HG03432 (cell line): ENCODE data around the gene FAM174C.

Experiments used
- ATAC-seq: cut with Tn5 transposase; IDR thresholded peaks from one replicate; pipeline ENCODE4 v1.9.1; 2021; ENCODE audit warnings: mild to moderate bottlenecking, moderate library complexity; ENCODE audit not compliant: unreplicated experiment

The FAM174C gene

DNA sequence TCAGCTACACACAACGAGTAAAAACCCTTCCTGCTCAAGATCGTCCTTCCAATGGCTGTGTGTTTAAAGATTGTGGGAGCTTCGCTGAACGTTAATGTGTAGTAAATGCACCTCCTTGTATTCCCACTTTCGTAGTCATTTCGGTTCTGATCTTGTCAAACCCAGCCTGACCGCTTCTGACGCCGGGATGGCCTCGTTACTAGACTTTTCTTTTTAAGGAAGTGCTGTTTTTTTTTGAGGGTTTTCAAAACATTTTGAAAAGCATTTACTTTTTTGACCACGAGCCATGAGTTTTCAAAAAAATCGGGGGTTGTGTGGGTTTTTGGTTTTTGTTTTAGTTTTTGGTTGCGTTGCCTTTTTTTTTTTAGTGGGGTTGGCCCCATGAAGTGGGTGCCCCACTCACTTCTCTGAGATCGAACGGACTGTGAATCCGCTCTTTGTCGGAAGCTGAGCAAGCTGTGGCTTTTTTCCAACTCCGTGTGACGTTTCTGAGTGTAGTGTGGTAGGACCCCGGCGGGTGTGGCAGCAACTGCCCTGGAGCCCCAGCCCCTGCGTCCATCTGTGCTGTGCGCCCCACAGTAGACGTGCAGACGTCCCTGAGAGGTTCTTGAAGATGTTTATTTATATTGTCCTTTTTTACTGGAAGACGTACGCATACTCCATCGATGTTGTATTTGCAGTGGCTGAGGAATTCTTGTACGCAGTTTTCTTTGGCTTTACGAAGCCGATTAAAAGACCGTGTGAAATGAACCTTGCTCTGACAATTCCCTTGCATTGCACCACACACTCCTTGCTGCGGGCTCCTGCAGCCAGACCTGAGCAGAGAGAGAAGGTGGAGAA is 2.7 kb upstream of the FAM174C start:
- no peak for ATAC-seq

DNA sequence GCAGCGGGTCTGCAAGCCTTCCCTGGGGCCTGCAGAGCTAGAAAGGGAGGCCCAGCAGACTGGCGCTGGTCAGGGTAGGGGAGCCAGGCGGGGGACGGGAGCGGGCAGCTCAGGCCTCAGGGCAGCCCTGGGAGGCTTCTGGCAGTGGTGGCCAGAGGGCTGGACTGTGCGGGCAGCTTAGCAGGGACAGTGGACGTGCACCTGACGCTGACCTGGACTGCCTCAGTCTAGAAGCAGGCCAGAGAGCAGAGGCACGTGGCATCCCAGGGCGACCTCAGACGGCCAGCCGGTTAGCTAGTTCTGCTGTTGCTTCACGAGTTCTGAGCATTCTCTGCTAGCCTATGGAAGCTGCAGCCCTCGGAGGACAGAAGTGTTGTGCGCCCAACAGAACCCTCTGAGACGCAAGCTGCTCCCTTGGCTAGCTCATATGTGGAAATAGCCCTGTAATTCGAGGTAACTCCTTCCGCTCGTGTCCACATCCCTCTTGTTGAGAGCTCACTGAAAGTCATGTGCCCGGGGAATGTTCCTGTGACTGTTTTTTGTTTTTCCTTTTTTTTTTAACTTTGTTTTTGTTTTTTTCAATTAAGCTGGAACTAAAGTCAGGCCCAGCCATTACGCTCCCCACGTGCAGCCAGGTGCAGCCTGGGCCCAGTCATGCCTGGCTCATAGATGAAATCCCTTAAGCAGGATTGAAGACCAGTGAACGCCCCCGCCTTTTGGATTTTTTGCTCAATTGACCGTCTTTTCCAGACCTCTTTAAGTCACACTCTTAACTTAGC is 1.9 kb upstream of the FAM174C start:
- no peak for ATAC-seq

DNA sequence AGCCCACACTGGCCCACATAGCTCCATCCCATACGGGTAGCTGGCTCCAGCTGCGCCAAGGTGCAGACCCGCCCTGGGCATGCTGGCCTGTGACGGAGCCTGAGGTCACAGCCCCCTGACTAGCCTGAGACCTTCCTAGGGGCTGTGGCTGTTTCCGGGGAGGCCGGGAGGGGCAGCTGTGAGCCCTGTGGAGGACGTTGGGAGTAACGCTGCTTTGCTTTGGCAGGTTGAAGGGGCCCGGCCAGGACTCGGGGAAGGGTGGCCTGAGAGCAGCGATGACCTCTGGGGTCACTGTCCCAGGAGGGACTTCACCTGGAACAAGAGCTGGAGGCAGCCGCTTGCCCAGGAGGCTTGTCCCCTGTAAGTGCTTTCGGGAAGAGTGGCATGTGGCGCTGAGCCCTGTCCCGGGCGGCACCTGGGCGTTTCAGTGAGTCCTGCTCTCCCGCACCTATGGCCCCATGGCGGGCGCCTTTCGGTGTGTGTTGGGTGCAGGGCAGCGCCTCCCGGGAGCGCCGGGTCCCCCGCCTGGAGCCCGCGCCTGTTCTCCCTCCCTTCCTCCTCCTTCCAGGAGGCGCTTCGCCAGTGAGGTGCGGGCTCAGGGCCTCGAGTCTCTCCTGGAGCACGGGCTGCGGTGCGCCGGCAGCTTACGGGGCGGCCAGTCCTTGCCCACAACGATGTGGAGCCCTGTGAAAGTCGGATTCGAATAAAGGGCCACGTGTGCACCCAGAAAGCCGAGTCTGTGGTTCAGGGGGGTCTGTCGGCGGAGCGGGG is 1.1 kb upstream of the FAM174C start:
- ATAC-seq: no peak

DNA sequence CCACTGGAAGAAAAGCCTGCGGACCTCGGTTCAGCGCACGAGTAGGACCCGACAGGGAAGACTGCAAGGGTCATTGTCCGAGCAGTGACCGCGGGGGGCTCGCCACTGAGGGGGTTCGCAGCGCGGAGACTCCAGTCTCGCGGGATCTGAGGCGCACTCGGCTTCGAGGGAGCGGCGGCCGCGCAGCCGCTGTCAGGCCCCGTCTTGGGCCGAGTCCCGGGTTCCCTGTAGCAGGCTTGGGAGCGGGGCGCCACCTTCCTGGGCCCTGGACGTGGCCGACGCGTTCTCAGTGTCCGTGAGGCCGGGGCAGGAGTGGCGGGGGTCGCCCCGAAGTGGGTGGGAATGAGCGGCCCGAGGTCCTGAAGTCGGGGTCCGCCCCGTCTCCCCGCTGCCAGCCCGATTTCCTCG is 474 bp upstream of the FAM174C start:
- no peak for ATAC-seq

DNA sequence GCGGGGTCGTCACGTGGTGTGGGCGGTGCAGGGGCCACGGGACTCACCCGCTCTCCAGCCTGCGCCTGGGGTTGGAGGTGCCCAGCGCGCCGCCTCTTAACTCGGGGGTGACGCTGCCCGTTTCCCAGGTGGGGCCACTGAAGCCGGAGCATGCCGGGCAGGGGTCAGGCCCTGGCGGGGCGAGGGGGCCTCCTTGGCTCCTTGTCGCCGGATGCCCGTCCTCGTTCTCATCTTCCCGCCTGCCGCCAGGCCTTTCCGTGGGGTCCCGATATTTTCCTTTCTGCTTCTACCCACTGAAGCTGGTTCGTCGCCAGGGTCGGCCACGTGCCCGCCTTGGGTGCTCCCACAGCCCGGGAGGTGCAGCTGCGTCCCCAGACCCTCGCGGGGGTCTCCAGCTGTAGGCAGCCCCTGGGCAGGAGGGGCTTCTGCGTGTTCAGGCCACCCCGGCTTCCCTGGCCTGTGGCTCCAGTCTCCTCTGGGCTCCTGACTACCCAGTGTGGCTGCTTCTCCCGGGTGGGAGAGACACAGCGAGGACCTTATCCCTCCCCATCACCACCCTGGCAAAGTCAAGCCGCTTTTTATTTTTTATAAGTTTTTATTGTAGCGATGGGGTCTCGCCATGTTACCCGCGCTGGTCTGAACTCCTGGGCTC is 772 bp downstream of the FAM174C start:
- ATAC-seq: no peak

DNA sequence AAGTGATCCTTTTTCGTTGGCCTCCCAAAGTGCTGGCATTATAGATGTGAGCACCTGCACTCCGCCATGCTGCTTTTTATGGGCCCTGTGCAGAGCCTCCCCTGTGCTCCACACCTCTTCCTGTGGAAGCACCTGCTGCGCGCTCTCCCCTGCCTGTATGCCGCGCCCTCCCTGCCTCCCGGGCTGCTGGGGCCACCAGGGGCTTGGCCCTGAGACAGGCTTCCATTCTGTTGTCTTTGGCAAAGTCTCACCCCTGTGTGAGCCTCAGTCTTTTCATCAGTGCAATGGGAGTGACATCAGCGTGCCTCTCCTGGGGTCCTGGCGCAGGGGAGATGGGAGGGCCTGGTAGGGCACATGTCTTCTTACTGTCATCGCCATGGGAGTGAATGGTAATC is 1.3 kb downstream of the FAM174C start:
- no peak for ATAC-seq

DNA sequence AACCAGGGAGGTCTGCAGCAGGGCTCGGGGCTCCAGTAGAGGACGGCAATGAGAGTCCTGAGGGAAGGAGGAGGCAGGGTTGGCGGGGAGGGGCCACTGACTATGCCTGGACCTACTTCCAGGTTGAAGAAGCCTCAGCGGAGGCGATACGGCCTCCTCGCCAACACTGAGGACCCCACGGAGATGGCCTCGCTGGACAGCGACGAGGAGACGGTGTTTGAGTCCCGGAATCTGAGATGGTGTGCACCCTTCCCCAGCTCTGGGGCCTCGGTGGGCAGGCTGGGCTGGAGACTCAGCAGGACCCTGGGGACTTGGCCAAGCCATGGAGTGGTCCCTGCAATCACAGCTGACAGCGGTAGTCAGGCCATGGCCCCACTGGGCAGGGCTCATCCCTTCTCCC is 1.7 kb downstream of the FAM174C start:
- no peak for ATAC-seq

DNA sequence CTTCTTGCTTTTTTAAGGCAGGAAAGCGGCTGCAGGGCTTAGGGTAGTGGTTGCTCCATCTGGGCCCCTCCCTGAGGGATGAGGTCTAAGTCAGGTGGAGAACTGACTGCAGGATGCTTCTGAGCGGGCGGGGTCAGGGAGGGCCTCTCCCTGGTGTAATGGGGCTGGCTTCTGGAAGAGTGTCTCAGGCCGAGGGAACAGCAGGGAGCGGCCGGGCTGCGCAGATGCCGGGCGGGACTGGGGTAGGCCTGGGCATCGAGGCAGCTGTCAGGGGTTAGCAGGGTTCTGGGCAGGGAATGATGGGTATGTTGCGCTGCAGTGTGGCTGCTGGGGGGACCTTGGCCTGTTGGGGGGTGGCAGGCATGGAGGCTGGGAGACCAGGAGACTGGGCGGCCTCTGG is 2.7 kb downstream of the FAM174C start:
- no peak for ATAC-seq

DNA sequence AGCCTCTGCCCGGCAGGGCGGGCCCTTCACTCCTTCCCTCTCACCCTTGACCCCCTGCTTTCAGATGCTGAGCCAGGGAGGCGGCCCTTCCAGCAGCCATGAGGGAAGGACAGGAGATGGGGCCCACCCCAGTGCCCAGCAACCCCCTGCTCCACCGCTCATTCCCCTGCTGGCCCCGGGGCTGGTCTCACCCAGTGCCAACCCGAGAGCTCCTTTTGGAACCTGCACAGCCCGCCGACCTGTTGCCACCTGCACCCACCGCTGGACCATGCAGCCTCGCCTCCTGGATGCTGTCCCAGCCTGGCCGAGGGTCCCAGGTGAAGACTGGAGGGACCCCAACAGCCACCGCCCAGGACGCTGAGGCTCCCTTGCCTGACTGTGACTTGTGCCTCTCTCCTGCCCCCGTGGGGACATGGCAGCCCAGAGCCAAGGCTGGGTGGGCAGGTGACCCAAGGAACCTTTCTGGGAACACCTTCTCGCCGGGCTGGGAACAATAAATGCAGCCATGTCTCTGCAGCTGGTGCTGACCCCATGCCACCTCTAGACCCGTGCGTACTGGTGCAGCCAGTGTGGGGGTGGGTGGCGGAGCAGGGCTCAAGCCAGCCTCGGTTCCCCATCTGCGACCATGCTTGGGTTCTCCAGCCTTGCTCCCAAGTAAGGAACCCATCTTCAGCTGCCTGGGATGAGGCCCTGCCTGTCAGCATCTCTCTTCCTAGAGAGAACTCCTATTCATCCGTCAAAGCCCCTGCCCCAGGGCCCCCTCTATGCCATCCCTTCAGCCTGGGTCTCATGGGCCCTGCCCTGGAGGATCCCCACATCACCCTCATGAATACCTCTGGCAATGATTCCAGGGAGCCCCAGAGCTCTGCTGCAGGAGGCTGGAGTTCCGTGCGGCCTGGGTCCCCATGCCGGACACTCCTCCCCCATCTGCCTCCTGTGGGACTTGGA is 3.7 kb downstream of the FAM174C start:
- no peak for ATAC-seq

DNA sequence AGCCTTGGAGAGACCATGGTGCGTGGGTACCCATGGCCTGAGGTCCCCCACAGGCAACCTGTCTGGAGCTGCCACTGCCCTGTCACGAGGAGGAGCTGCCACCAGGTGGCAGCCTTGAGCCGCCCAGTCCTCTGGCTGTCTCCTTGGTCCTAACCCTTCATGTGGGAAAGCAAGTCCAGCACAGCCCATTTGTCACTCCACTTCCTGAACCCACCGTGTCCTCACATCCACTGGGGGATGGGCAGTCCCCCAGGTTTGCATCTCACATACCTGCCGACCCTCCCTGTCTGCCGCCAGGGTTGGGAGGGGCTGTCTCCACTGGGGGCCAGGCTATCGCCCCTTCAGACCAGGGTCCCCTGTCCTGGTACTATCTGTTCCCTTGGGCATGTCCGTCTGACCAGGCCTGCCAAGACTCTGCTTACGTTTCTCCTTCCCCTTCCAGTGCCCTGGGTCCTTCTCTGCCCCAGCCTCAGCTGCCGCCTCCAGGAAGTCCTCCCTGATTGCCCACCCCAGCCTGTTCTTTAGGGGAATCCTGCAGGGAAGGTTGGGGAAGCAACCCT is 4.5 kb downstream of the FAM174C start:
- no peak for ATAC-seq

DNA sequence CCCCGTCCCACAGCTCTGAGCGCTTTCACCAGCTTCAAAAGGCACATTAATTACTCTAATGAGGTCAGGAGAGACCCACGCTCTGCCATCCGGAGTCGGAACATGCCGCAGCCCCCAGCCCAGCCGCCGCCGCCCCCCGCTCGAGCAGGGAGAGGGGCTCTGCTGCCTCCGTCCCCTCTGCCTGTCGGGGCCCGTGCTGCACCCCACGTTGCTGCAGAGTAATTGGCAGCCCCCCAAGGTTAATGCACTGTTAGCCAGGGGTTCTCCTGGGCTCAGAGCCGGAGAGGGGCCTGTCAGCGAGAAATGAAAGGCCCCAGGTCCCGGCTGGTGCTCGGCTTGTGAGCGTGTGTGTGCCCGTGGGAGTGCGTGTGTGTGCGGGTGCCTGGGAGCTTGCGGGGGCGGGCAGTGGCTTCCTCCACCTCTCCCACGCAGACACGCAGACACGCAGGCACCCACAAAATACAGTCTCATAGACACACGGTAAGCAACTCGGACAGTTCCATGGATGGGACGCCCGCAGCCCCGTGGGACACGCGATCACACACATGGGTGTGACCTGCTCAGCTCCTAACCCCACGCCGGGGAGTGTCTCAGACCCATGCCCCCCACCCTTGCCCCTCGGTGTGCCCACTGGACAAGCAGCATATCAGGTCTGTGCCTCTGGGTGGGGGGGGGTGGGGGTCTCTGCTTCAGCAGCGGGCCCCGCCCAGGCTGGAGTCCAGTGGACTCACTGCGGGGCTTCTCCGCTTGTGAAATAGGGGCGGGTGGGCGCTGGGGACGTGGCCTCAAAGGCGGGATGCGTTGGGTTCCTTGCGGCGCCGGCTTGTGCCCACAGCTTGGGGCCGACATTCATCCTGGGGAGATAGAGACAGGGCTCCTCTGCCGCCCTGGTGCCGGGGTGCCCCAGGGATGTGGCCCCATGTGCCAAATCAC is 5.6 kb downstream of the FAM174C start:
- no peak for ATAC-seq

DNA sequence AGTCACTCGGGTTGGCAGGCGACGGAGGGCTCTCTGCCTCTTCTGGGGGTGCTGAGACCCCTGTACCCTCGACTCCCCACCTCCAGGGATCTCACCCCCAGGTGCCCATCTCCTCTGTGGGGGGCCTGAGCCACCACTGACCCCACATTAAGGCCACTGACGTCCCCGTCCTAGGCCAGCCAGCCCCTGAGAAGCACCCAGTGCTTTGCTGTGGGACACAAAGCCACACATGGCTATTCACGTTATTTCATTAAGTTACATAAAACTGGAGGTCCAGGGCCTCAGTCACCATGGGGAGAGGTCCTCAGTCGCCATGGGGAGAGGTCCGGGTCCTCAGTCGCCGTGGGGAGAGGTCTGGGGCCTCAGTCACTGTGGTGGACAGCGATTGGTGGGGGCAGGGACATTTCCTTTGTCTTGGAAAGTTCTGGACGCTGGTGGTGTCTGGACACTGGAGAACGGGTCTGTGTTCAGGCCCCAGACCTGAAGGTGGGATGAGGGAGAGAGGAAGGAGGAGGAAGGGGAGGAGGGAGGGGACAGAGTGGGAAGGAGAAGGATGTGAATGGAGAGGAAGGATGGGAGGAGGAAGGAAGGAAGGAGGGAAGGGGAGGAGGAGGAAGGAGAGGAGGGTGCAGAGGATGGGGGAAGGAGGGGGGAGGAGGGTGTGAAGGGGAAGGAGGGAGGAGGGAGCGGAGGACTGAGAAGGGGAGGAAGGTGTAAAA is 6.4 kb downstream of the FAM174C start:
- no peak for ATAC-seq

DNA sequence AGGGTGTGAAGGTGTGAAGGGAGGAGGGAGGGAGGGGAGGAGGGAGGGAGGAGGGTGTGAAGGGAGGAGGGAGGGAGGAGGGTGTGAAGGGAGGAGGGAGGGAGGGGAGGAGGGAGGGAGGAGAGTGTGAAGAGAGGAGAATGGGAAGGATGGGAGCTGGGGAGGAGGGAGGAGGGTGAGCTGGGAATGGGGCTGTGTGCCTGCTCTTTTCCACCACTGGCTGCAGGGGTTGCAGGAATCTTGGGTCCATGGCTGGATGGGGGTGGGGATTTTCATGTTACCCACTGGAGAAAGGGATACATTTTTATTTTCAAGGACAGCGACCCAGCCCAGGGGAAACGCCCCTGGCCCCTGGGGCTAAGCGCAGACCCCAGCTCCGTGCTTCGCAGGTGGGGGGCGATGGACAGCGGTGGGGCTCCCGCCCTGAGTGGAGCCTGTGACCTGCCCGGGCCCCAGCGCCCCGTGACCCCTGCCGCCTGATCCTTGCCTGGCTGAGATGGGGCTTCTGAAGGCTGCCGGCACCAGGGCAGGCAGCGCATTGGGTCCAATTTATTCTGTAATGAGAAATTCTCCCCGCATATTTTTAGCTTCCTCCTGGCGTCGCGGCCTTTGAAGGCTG is 7.4 kb downstream of the FAM174C start:
- ATAC-seq: no peak

DNA sequence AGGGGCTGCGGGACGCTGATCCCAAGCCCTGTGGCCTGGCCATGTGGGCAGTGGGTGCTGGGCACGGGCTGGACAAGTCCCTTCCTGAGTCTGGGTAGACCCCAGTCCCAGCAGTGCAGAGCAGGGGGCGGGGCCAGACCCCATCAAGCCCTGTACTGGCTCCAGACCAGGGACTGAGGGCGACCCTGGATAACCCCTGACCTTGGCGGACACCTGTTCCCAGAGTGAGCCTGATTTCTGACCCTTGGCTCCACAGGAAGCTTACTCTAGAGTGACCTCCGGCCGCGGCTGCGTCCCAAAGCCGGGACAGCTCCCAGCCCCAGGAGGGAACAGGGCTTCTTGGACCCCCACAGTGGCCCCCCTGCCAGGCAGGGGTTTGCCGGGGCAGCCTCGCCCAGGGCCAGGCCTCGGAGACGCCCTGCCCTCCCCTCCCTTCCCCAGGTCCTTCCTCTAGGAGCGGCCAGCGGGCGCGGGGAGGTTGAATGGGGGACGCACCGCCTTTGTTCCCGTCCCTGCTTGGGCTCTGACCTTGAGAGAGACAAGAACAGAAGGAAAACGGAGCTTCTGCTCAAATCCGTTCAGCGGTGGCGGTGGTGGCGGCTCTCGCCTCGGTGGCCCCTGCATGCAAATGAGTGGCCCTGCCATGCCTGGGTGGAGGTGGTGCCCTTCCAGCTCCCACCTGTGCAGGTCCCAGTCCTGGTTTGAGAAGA is 8.0 kb downstream of the FAM174C start:
- ATAC-seq: no peak

DNA sequence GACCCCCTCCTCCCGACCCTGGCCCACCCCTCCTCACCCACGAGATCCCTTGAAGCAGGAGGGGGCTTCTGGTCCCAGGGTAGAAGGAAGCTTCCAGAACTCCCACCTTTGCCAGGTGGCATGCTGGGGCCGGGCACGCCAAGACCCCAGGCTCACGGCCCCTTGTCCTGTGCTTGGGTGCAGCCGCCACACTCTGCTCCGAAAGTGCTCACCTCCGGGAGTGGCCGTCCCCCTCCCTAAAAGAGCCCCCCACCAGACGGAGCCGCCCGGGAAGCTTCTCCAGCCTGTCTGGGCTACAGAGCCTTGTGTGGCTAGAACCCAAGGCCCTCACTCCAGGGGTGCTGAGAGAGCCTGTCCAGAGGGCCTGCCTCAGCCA is 8.6 kb downstream of the FAM174C start:
- no peak for ATAC-seq

DNA sequence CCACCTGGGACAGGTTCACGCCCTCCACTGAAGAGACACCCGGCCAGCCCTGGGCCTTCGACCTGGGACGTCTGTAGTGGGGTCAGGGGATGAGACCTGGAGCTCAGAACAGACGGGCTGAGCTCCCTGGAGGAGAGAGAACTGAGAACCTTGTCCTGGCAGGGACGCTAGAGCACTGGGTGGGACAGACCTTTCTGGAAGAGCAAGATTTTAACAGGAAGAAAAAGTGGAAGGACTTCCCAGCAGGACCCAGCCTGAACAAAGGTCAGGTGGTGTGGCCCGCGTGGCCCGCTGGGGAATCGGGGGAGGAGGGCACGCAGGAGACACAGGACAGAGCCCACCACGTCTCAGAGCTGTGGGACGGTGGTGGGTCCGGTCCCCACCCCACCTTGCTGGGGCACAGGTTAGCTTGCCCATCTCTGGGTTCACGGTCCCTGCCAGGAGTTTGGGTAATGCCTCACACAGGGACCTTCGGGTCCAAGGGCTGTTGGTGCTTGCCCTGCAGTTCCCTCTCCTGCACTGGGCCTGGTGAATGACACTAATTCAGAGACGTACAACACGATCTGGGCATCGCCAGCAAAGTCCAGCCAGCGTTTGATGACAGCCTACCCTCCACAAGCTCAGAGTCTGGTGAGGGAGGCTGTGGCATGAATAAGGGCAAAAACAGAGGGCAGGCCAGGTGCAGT is 9.1 kb downstream of the FAM174C start:
- no peak for ATAC-seq
